IMR-90 (cell line): ENCODE data around the gene ADAMTS16. TPM values are rescaled to one million over a fixed set of nuclear protein-coding genes. Genes with fewer than 3 reads are reported as not detected.

Source experiments
- ATAC-seq: fragments of 200-7000 bp; cut with Tn5 transposase; 2 replicates; pipeline ENCODE4 v1.9.1; 2020; ENCODE audit warnings: low read depth, mild to moderate bottlenecking, moderate library complexity
- BruUV-seq: library from RNA; stranded (reverse); fragments of 400-500 nt; replicated peaks from 2 replicates; lab custom pipeline; 2021; lab: Mats Ljungman, UMichigan
- CTCF ChIA-PET: fragments of 300-600 bp; formaldehyde crosslinking; extraction: SDS; loops from one replicate; lab custom pipeline; 2021; ENCODE audit warnings: antibody characterized with exemption; lab: Yijun Ruan, JAX
- POLR2A ChIA-PET: fragments of 300-600 bp; sonication (Branson Sonifier 250); formaldehyde crosslinking; loops from one replicate; lab custom pipeline; 2022; ENCODE audit warnings: antibody characterized with exemption; ENCODE audit not compliant: unreplicated experiment; lab: Charles Lee
- DNase-seq: peaks from one replicate; pipeline ENCODE4 v3.0.0; 2013
- H2AFZ ChIP-seq: replicated peaks from 2 replicates; pipeline ENCODE3; 2013; ENCODE audit warnings: low read length, mild to moderate bottlenecking; ENCODE audit not compliant: poor library complexity
- H2AK5ac ChIP-seq: 2 replicates; pipeline ENCODE4 v1.6.1; 2013; ENCODE audit warnings: low read depth, low read length, inconsistent platforms
- H2AK9ac ChIP-seq: replicated peaks from 2 replicates; pipeline ENCODE3; 2013; ENCODE audit warnings: mild to moderate bottlenecking, low read depth, low read length, moderate library complexity; ENCODE audit not compliant: poor library complexity
- H2BK120ac ChIP-seq: 2 replicates; pipeline ENCODE4 v1.6.1; 2013; ENCODE audit warnings: low read depth, low read length, inconsistent platforms
- H2BK15ac ChIP-seq: 3 replicates; pipeline ENCODE4 v1.6.1; 2013; ENCODE audit warnings: low read depth, low read length, inconsistent platforms
- H2BK20ac ChIP-seq: 2 replicates; pipeline ENCODE4 v1.6.1; 2013; ENCODE audit warnings: low read depth, mild to moderate bottlenecking, inconsistent platforms, low read length, moderate library complexity
- H2BK5ac ChIP-seq: 2 replicates; pipeline ENCODE4 v1.6.1; 2013; ENCODE audit warnings: mild to moderate bottlenecking, low read depth, low read length, inconsistent platforms; ENCODE audit not compliant: poor library complexity, severe bottlenecking
- H3K14ac ChIP-seq: replicated peaks from 2 replicates; pipeline ENCODE4 v1.6.1; 2013; ENCODE audit warnings: low read depth, low read length, inconsistent platforms
- H3K18ac ChIP-seq: 2 replicates; pipeline ENCODE4 v1.6.1; 2013; ENCODE audit warnings: low read depth, low read length, control low read depth
- H3K23ac ChIP-seq: 2 replicates; pipeline ENCODE4 v1.6.1; 2013; ENCODE audit warnings: low read depth, low read length, inconsistent platforms
- H3K27ac ChIP-seq: 2 replicates; pipeline ENCODE4 v1.5.1; 2013; ENCODE audit warnings: mild to moderate bottlenecking, control low read depth, low read length; ENCODE audit not compliant: insufficient read depth
- H3K27me3 ChIP-seq: 2 replicates; pipeline ENCODE4 v1.6.1; 2013; ENCODE audit warnings: low read length; ENCODE audit not compliant: control insufficient read depth, insufficient read depth
- H3K36me3 ChIP-seq: 2 replicates; pipeline ENCODE4 v1.6.1; 2013; ENCODE audit warnings: low read length, mixed read lengths; ENCODE audit not compliant: control insufficient read depth, insufficient read depth
- H3K4ac ChIP-seq: 2 replicates; pipeline ENCODE4 v1.6.1; 2013; ENCODE audit warnings: low read depth, low read length, inconsistent platforms
- H3K4me1 ChIP-seq: 2 replicates; pipeline ENCODE4 v1.6.1; 2013; ENCODE audit warnings: low read length, mixed read lengths; ENCODE audit not compliant: control insufficient read depth, insufficient read depth
- H3K4me2 ChIP-seq: 2 replicates; pipeline ENCODE4 v1.6.1; 2013; ENCODE audit warnings: low read depth, mild to moderate bottlenecking, control low read depth, low read length, moderate library complexity
- H3K4me3 ChIP-seq: 2 replicates; pipeline ENCODE4 v1.5.1; 2013; ENCODE audit warnings: low read depth, mild to moderate bottlenecking, control low read depth, low read length, moderate library complexity; ENCODE audit not compliant: insufficient read depth
- H3K56ac ChIP-seq: 2 replicates; pipeline ENCODE4 v1.6.1; 2013; ENCODE audit warnings: low read length, inconsistent platforms; ENCODE audit not compliant: insufficient read depth; ENCODE audit errors: extremely low read depth
- H3K79me1 ChIP-seq, 2 experiments: 2 replicates each; pipeline ENCODE4 v1.6.1; 2013; ENCODE audit warnings: low read length in 2 of 2, inconsistent platforms in 1 of 2, low read depth in 1 of 2
- H3K9ac ChIP-seq: 2 replicates; pipeline ENCODE4 v1.6.1; 2013; ENCODE audit warnings: low read depth, low read length, control low read depth
- H3K9me1 ChIP-seq: 2 replicates; pipeline ENCODE4 v1.6.1; 2013; ENCODE audit warnings: low read length, inconsistent platforms; ENCODE audit not compliant: insufficient read depth
- H3K9me3 ChIP-seq: 2 replicates; pipeline ENCODE4 v1.6.1; 2013; ENCODE audit warnings: low read length; ENCODE audit not compliant: control insufficient read depth, insufficient read depth
- H4K20me1 ChIP-seq: 2 replicates; pipeline ENCODE4 v1.6.1; 2013; ENCODE audit warnings: low read length, inconsistent platforms; ENCODE audit not compliant: insufficient read depth
- H4K5ac ChIP-seq: 2 replicates; pipeline ENCODE4 v1.6.1; 2013; ENCODE audit warnings: mild to moderate bottlenecking, low read depth, low read length, control low read depth
- H4K8ac ChIP-seq, 2 experiments: 2 replicates each; pipeline ENCODE4 v1.6.1; 2013; ENCODE audit warnings: low read depth in 2 of 2, low read length in 2 of 2, control low read depth in 1 of 2, inconsistent platforms in 1 of 2
- H4K91ac ChIP-seq: 2 replicates; pipeline ENCODE4 v1.6.1; 2013; ENCODE audit warnings: low read depth, low read length, inconsistent platforms; ENCODE audit not compliant: insufficient read depth
- CHD1 ChIP-seq: IDR thresholded peaks from 2 replicates; pipeline ENCODE4 v1.6.1; 2012; ENCODE audit warnings: low read depth, low read length, improper control_type of control experiment
- ELK1 ChIP-seq: fragments of 150-350 bp; IDR thresholded peaks from 2 replicates; pipeline ENCODE4 v1.6.1; 2016; ENCODE audit warnings: low read depth, mild to moderate bottlenecking, low read length, moderate library complexity, borderline replicate concordance
- FOS ChIP-seq: fragments of 150-350 bp; IDR thresholded peaks from 2 replicates; pipeline ENCODE4 v1.6.1; 2016; ENCODE audit warnings: low read depth, low read length
- NFE2L2 ChIP-seq: fragments of 150-350 bp; IDR thresholded peaks from 2 replicates; pipeline ENCODE4 v1.6.1; 2016; ENCODE audit warnings: low read depth, mild to moderate bottlenecking, low read length
- RAD21 ChIP-seq: IDR thresholded peaks from 2 replicates; pipeline ENCODE4 v1.6.1; 2012; ENCODE audit warnings: low read length, improper control_type of control experiment
- RCOR1 ChIP-seq: IDR thresholded peaks from 2 replicates; pipeline ENCODE4 v1.6.1; 2012; ENCODE audit warnings: mild to moderate bottlenecking, low read length, improper control_type of control experiment; ENCODE audit not compliant: insufficient replicate concordance
- RFX5 ChIP-seq: IDR thresholded peaks from 2 replicates; pipeline ENCODE4 v1.8.0; 2012; ENCODE audit warnings: low read depth, mild to moderate bottlenecking, low read length, moderate library complexity
- USF2 ChIP-seq: fragments of 150-350 bp; IDR thresholded peaks from 2 replicates; pipeline ENCODE4 v1.6.1; 2017; ENCODE audit warnings: mild to moderate bottlenecking, antibody characterized with exemption, low read length, low read depth
- WGBS, 2 experiments: methylation state at CpG; one replicate each; pipeline versions ENCODE4 v1.1.5 to v1.1.7; 2013; ENCODE audit warnings: missing lambda C conversion rate in 2 of 2; ENCODE audit not compliant: insufficient read length in 1 of 2; ENCODE audit errors: extremely low coverage in 2 of 2; 5-methylcytosine and 5-hydroxymethylcytosine counted together
- dilution Hi-C: fragments of 300-500 bp; cut with HindIII; formaldehyde crosslinking; loops from one replicate; pipeline ENCODE4 v1.14.3; 2018; ENCODE audit warnings: low sequenced_read_pairs; ENCODE audit not compliant: unreplicated experiment
- in situ Hi-C: fragments of 300-500 bp; cut with MboI; formaldehyde crosslinking; loops from 3 replicates; pipeline ENCODE4 v1.14.3; 2019; ENCODE audit warnings: low sequenced_read_pairs, inconsistent platforms, mixed read lengths
- intact Hi-C: fragments of 100-400 bp; cut with micrococcal nuclease; formaldehyde crosslinking; loops from 2 replicates; pipeline ENCODE4 v1.10.0; 2022
- polyA plus RNA-seq, 3 experiments: library from polyadenylated mRNA; depleted of rRNA; stranded (reverse); fragments of >200 nt; gene quantifications; 2 replicates each; pipeline ENCODE4 v1.2.3, GENCODE V29; 2012; ENCODE audit warnings: low replicate concordance in 1 of 3
- total RNA-seq: library from RNA; depleted of rRNA; stranded (reverse); fragments of >200 nt; gene quantifications from 2 replicates; pipeline ENCODE4 v1.2.3, GENCODE V29; 2012

Gene ADAMTS16
- total and polyA plus RNA-seq, 2 of the 4 experiments (the other 2 are of a cell fraction) = 0.09 to 0.18 TPM

- Histone ChIP-seq H2AFZ (peak overlapping the region; percentile 11), H3K4me3 (no peak overlapping the region)
- no peak for TF ChIP-seq RAD21
- no peak for TF ChIP-seq CHD1
- no peak for TF ChIP-seq ELK1
- no peak for TF ChIP-seq USF2
- no peak for TF ChIP-seq NFE2L2
- TF ChIP-seq RCOR1 = no peak
- TF ChIP-seq FOS = no peak
- TF ChIP-seq RFX5 = no peak
These were observed 579 bp downstream of the ADAMTS16 start for GRCh38 chr5:5140479-5141338.

More at GRCh38 chr5:5140479-5141338, 579 bp downstream of the ADAMTS16 start:
- BruUV-seq = no TSS peak
- H4K20me1 ChIP-seq = no peaks in the 10 kb centered on the region
- H2AK5ac ChIP-seq = no peak overlapping the region
- no peaks in the 10 kb centered on the region for H3K79me1 ChIP-seq
- H3K9me1 ChIP-seq = no peaks in the 10 kb centered on the region
- intact Hi-C loops = loop anchor here (1.0 to 2.0 kb wide), 2 partner anchors 200 to 279 kb away; no protein-coding TSS in a partner anchor
- dilution Hi-C loops = no loop called here
- H3K4ac ChIP-seq = no peak overlapping the region
- DNase-seq (no peak), ATAC-seq (no peak)
- H3K27ac ChIP-seq = no peak overlapping the region
- H4K91ac ChIP-seq = no peak overlapping the region
- H2BK5ac ChIP-seq = no peak overlapping the region
- H4K8ac ChIP-seq = no peak overlapping the region
- H4K5ac ChIP-seq = no peak overlapping the region
- H2BK15ac ChIP-seq = no peak overlapping the region
- no peak overlapping the region for H2BK120ac ChIP-seq
- H2AK9ac ChIP-seq = no peak overlapping the region
- ChIA-PET POLR2A (no interaction called here), CTCF (interaction anchor here (1.8 to 1.9 kb wide), 2 partner anchors 278 to 279 kb away, joined by 5 to 12 read pairs; no protein-coding TSS in a partner anchor)
- no peaks in the 10 kb centered on the region for H3K9me3 ChIP-seq
- H3K56ac ChIP-seq = no peak overlapping the region
- H3K4me2 ChIP-seq = no peak overlapping the region
- H3K14ac ChIP-seq = no peak overlapping the region
- WGBS, 2 experiments = 20% methylated on average over 1 of the region's 57 CpGs; no CpG with 5 or more reads in 1 of the 2 experiments
- in situ Hi-C loops = loop anchor here (5.0 kb wide), 1 partner anchor 282 kb away; the partner anchor contains the start of gene ICE1
- no peak overlapping the region for H3K23ac ChIP-seq
- H3K36me3 ChIP-seq = no peaks in the 10 kb centered on the region
- H3K4me1 ChIP-seq = no peaks in the 10 kb centered on the region
- no peak overlapping the region for H3K9ac ChIP-seq
- H3K18ac ChIP-seq = no peak overlapping the region
- peaks cover 14% of the 10 kb centered on the region for H3K27me3 ChIP-seq
- H2BK20ac ChIP-seq = no peak overlapping the region
